Cardiac septum (tissue), 1 donor: ENCODE data around the gene KCNG2. TPM values are rescaled to one million over a fixed set of nuclear protein-coding genes. Genes with fewer than 3 reads are reported as not detected.

Source experiments
- DNase-seq: peaks from one replicate; pipeline ENCODE4 v3.0.0-alpha.2; 2020; ENCODE audit warnings: low spot score
- intact Hi-C: fragments of 100-400 bp; cut with DNase I; formaldehyde crosslinking; loops from one replicate; pipeline ENCODE4 v1.14.0; 2022
- total RNA-seq: library from RNA; stranded (reverse); fragmentation: NEBNext Ultra II Directional; extraction: Animal tissue kit (Norgen Biotek cat#: 25700); gene quantifications from one replicate; pipeline ENCODE4 v1.2.1, GENCODE V29; 2021
- donor health status: DM: no; HTN: no; CAD: no.

KCNG2 gene
- total RNA-seq, 1 donor from 2014 or later = 0.32 TPM

DNA sequence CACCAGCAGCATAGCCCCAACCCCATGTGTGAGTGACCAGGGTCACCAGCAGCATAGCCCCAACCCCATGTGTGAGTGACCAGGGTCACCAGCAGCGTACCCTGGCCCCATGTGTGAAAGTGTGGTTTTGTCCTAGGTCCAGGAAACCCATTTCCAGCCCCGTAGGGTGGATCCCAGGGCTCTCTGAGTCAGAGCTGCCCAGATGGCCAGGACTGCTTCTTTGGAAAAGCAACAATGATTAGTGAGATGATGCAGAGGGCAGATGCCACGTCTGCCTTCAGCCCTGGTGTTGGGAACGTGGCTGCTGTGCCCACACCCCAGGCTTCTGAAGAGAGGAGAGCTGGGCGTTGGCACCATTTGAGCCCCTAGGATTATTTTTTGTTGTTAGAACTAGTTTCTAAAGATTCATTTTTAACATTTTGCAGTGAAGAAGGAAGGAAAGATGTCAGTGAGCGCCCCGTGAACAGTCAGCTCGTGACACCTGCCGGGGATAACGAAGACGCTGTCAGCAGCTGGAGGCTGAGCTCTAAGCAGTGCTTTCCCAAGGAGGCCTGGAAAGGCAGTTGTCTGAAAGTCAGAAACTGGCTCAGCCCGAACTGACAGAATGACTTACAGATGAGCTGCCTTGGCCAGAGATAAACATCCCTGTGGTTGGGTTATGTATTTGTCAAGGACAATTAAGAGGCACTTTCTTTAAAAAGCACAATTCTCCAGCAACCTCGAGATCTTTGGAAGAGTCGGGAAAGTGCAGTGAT lies 32.1 kb upstream of the KCNG2 start:
- intact Hi-C loops = no loop called here
- no peak for DNase-seq

DNA sequence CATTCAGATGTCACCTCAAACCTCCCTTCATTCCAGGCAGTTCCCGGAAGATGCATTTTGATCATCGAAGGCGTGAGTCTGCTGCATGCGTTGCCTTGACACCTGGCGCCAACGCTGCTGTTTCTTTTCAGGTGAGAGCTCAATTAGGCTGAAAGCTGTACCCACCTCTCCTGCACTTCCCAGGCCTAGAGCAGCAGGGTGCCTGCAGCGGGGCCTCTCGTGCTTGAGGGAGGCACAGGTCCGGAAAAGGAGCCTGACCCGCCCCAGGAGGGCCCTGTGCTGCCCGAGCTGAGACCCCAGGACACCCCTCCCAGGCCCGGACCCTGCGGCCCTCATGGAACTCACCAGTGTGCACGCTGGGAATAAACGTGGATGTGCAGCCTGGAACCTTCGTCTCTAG lies 31.4 kb upstream of the KCNG2 start:
- DNase-seq = no peak
- intact Hi-C loops = no loop called here

DNA sequence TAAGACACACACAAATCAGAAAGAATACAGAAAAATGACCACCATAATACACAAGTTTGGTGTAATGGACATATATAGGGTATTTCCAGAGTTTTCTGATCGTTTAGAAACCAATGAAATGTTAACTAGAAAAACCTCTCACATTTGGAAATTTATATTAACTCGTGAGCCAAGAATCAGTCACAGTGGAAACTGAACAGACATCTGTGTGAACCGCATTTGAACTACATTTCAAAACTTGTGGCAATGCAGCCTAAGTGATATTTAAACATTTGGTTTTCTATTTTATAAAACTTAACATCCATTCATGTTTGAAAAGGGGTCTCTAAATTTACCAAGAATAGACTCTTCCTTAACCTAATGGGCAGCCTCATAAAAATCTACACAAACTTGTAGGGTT lies 29.0 kb upstream of the KCNG2 start:
- intact Hi-C loops = no loop called here
- no peak for DNase-seq

GRCh38 chr18:79769698-79770500 lies 27.8 kb upstream of the KCNG2 start:
- intact Hi-C loops = no loop called here
- peak; percentile 39 for DNase-seq

DNA sequence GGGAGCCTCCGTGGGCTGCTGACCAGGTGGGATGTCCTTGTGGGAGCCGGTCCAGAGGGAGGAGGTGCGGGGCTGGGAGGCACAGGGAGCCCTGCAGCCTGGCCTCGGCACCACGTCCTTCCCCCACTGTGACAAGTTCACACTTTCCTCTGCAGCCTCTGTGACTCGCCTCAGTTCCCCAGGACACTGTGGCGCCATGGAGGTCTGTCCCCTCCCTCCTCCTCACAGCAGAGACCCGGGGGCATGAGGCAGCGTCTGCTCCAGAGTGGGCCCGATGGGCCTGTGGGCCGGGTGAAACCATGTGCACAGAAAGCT lies 27.3 kb upstream of the KCNG2 start:
- DNase-seq = peak; percentile 65
- intact Hi-C loops = no loop called here

GRCh38 chr18:79770826-79771225 lies 26.9 kb upstream of the KCNG2 start:
- intact Hi-C loops = no loop called here
- no peak for DNase-seq

- intact Hi-C loops = no loop called here
- peak; percentile 24 for DNase-seq
Measured at GRCh38 chr18:79771446-79772107, 26.2 kb upstream of the KCNG2 start.

DNA sequence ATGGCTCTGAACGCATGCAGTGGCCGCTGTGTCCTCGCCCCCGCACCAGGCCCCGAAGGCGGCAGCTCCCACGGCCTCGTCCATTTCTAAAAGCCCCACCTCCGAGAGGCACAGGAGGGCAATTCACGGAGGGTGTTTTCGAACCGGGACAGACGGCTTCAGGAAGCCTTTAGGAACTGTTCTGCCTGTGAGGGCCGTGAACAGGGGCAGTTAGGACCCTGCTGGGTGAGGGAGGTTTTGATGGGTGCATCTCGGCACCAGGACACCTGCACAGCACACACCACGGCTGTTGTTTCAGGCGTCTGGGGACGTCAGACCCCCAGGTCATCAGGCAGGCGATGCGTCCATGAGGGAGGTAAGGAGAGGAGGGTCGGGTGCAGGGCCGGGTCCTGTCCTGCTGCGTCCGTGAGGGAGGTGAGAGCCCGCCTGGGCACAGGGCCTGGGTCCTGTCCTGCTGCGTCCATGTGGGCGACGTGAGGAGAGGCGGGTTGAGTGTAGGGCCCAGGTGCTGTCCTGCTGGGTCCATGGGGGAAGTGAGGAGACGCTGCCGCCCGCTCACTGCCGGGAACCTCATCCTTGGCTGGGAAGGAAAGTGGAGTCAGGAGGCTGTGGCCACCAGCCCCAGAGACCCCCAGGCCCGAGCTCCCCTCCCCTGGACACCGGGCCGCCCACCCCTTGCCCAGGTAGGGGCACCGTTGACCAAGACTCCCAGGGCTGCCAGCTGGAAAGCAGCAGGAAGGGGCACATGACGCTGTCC lies 25.5 kb upstream of the KCNG2 start:
- DNase-seq = peak; percentile 72
- intact Hi-C loops = no loop called here

- intact Hi-C loops = no loop called here
- DNase-seq = no peak
Measured at GRCh38 chr18:79772865-79773696, 24.7 kb upstream of the KCNG2 start.

GRCh38 chr18:79774111-79774510 lies 23.6 kb upstream of the KCNG2 start:
- intact Hi-C loops = no loop called here
- no peak for DNase-seq

DNA sequence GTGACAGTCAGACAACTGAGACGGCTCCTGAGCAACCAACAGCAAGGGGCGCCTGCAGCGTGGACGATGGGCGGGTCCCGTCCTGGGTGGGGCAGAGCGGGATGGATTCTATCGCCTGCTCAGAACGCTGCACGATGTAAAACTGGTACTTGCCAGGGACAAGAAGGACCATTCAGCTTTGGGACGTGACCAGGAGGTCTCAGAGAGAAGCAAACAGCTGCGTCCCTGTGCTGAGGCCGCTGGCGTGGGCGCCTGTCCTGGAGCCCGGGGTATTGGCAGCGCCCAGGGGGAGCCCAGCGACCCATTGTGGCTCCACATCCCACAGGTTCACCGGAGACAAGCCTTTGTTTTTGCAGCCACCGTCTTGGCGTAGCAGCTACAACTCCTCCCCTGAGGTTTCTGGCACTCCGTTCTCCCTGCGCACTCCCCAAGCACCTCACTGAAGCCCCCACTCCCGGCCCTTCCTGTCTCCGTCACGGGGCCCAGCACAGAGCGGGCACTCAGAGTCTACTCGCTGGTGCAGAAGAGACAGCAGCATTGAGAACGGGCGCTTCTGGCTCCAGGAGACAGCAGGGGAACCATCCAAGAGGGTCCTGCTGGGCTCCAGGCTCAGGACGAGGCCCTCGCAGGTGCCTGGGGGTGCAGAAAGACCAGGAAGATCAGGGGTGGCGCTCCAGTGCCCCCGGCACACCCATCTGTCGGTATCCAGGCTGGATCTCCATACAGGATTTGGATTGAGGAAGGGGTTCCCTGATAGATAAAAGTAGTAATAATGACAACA lies 22.1 kb upstream of the KCNG2 start:
- intact Hi-C loops = no loop called here
- DNase-seq = no peak

GRCh38 chr18:79776674-79777073 lies 21.1 kb upstream of the KCNG2 start:
- no peak for DNase-seq
- intact Hi-C loops = no loop called here

GRCh38 chr18:79778291-79778791 lies 19.4 kb upstream of the KCNG2 start:
- DNase-seq = no peak
- intact Hi-C loops = no loop called here

DNA sequence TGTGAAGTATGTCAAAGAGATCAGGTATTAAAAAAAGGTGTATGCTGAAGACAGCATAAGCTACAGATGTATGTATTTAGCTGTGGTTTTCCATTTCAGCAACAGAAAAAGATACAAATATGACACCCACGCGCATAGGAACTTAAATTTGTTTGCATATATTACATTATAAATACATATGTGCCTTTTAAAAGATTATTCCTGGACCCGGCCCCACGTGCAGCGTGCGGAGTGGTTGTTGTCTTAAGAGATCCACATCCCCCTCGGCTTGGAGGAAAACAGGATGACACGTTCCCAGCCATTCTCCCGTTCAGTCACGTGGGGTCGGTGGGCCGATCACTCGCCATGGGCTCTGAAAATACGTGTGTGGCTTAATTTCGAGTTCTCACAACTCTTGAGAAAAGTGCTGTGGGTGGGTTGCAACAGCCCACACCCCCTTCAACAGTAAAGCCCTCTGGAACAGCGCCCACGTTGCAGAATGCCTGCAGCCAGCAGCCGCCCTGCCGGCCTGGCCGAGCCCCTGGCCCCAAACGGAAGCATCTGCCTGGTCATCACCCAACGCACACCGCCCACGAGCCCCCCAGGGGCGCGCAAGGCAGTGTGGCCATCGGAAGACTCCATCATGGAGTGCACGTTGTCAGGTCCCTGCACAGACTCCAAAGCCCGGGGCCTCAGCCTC lies 18.6 kb upstream of the KCNG2 start:
- DNase-seq = no peak
- intact Hi-C loops = no loop called here

- intact Hi-C loops = no loop called here
- DNase-seq = peak; percentile 63
Measured at GRCh38 chr18:79779700-79780190, 18.0 kb upstream of the KCNG2 start.

GRCh38 chr18:79780547-79780946 lies 17.2 kb upstream of the KCNG2 start:
- peak; percentile 36 for DNase-seq
- intact Hi-C loops = no loop called here

GRCh38 chr18:79781331-79781941 lies 16.3 kb upstream of the KCNG2 start:
- DNase-seq = peak; percentile 69
- intact Hi-C loops = no loop called here
